ENCODE measurements around the gene ALDH3A1.

The ALDH3A1 gene

DNA sequence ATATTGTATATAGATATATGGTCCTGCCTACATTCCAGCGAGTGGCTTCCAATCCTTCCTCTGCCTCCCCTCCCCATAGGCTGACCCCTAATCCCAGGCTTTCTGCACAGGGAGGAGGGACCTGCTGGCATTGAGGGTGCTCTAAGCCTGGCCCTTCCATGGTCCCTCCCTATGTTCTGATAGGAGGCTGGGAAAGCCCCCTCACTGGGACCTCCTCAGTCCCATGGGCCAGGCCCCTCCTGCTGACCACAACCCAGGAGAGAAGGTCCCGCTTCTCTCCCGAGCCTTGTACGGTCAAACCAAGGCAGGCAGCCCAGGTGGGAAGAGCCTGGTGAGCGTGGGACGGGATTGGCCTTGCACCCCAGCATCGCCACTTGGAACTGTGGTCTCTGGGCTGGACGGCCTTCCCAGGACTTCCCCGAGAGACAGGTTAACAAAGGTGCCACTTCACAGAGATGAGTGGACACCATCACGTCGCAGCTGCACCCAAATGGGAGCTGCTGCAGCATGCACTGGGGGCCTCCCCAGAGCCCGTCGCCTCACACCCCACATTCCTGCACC lies 859 bp downstream of the ALDH3A1 start:
- H3K79me2 ChIP-seq, result no peaks in the 10 kb centered on the region
- TF ChIP-seq CTCF (IDR thresholded peaks at IDR 0.05), result no peak
- H3K4me2 ChIP-seq (ENCODE audit: low read length), result no peak overlapping the region
- H3K36me3 ChIP-seq (ENCODE audit: control insufficient read depth, insufficient read depth, low read length), result no peaks in the 10 kb centered on the region
- H3K4me3 ChIP-seq (ENCODE audit: low read depth, low read length), result no peak overlapping the region
- H3K9ac ChIP-seq, result no peak overlapping the region
- H3K27me3 ChIP-seq (ENCODE audit: control insufficient read depth, insufficient read depth, low read length), result no peaks in the 10 kb centered on the region
- no peaks in the 10 kb centered on the region for H3K4me1 ChIP-seq
- H3K9me3 ChIP-seq (ENCODE audit: control insufficient read depth, low read length), result no peaks in the 10 kb centered on the region
- no peak overlapping the region for H2AFZ ChIP-seq
- no peak overlapping the region for H3K27ac ChIP-seq

DNA sequence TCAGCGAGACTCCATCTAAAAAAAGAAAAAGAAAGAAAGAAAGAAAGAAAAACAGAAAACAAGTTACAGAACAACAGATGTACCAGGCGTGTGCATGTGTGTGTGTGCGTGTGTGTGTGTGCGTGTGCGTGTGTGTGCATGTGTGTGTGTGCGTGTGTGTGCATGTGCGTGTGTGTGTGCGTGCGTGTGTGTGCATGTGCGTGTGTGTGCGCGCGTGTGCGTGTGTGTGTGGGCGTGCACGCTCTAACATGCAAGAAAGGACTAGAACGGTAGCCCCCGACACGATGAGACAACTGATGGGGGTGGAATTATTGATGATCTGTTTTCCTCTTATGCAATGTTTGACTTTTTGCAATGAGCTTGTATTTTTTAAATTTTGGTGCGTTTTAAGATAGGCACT lies 1.6 kb downstream of the ALDH3A1 start:
- no peak for TF ChIP-seq CTCF (IDR thresholded peaks at IDR 0.05)
- Histone ChIP-seq H3K27ac (no peak overlapping the region), H3K79me2 (no peaks in the 10 kb centered on the region), H2AFZ (no peak overlapping the region), H3K9me3 (ENCODE audit: control insufficient read depth, low read length) (no peaks in the 10 kb centered on the region), H3K9ac (no peak overlapping the region), H3K4me2 (ENCODE audit: low read length) (no peak overlapping the region), H3K36me3 (ENCODE audit: control insufficient read depth, insufficient read depth, low read length) (no peaks in the 10 kb centered on the region), H3K4me3 (ENCODE audit: low read depth, low read length) (no peak overlapping the region), H3K4me1 (no peaks in the 10 kb centered on the region), H3K27me3 (ENCODE audit: control insufficient read depth, insufficient read depth, low read length) (no peaks in the 10 kb centered on the region)

- Histone ChIP-seq H3K79me2 (no peaks in the 10 kb centered on the region), H3K9me3 (ENCODE audit: control insufficient read depth, low read length) (no peaks in the 10 kb centered on the region), H3K4me2 (ENCODE audit: low read length) (peak overlapping the region; percentile 71), H3K27ac (no peak overlapping the region), H3K4me1 (no peaks in the 10 kb centered on the region), H3K9ac (no peak overlapping the region), H3K4me3 (ENCODE audit: low read depth, low read length) (no peak overlapping the region), H2AFZ (peak overlapping the region; percentile 92), H3K27me3 (ENCODE audit: control insufficient read depth, insufficient read depth, low read length) (no peaks in the 10 kb centered on the region), H3K36me3 (ENCODE audit: control insufficient read depth, insufficient read depth, low read length) (no peaks in the 10 kb centered on the region)
- TF ChIP-seq CTCF (IDR thresholded peaks at IDR 0.05), result peak; percentile 93
Observed at GRCh38 chr17:19744922-19745757, 3.0 kb downstream of the ALDH3A1 start.

GRCh38 chr17:19744492-19744891 lies 3.6 kb downstream of the ALDH3A1 start:
- TF ChIP-seq CTCF (IDR thresholded peaks at IDR 0.05), result no peak

More at GRCh38 chr17:19744492-19744891, 3.6 kb downstream of the ALDH3A1 start:
- no peak overlapping the region for H3K9ac ChIP-seq
- H3K4me2 ChIP-seq (ENCODE audit: low read length), result peak overlapping the region; percentile 71
- peak overlapping the region; percentile 92 for H2AFZ ChIP-seq
- H3K27ac ChIP-seq, result no peak overlapping the region
- no peaks in the 10 kb centered on the region for H3K79me2 ChIP-seq
- H3K4me3 ChIP-seq (ENCODE audit: low read depth, low read length), result no peak overlapping the region
- no peaks in the 10 kb centered on the region for H3K36me3 ChIP-seq (ENCODE audit: control insufficient read depth, insufficient read depth, low read length)
- no peaks in the 10 kb centered on the region for H3K27me3 ChIP-seq (ENCODE audit: control insufficient read depth, insufficient read depth, low read length)
- H3K4me1 ChIP-seq, result no peaks in the 10 kb centered on the region
- H3K9me3 ChIP-seq (ENCODE audit: control insufficient read depth, low read length), result no peaks in the 10 kb centered on the region

Data from parathyroid adenoma (tissue), 2 donors.